ENCODE results near the gene SLC25A47. TPM values are rescaled to one million over a fixed set of nuclear protein-coding genes. Genes with fewer than 3 reads are reported as not detected.

SLC25A47 gene
- total RNA-seq, 3 donors from 2014 or later, result 0.16 TPM; not detected in 2

- no peaks in the 10 kb centered on the region for H3K27me3 ChIP-seq
- intact Hi-C loops (cut with DNase I; ENCODE audit: low total_unique reads), result no loop called here
- TF ChIP-seq POLR2AphosphoS5 (IDR thresholded peaks at IDR 0.05) (no peak), POLR2A (IDR thresholded peaks at IDR 0.05) (no peak), CTCF (IDR thresholded peaks at IDR 0.05) (no peak)
These were observed 791 bp upstream of the SLC25A47 start for GRCh38 chr14:100322138-100322957.

DNA sequence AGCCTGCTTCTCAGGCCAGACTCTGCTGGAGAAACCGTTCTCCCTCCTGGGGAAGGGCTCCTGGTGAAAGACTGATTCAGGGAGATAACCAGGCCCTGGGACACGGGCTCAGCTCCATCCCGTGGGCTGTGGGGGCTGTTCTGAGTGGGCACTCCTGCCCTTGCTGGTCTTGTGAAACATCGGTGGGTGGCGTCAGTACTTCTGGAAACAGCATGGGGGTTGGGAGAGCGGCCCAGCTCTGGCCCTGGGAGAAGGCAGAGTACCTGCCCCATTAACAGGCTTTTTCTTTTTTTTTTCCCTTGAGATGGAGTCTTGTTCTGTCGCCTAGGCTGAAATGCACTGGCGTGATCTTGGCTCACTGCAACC, 786 bp downstream of the SLC25A47 start:
- TF ChIP-seq CTCF (IDR thresholded peaks at IDR 0.05) (no peak), POLR2A (IDR thresholded peaks at IDR 0.05) (no peak), POLR2AphosphoS5 (IDR thresholded peaks at IDR 0.05) (no peak)
- no peak for DNase-seq (ENCODE audit: low spot score in 2 of 2)
- no peak overlapping the region for H3K4me3 ChIP-seq
- H3K36me3 ChIP-seq, result no peaks in the 10 kb centered on the region
- no peaks in the 10 kb centered on the region for H3K4me1 ChIP-seq
- no peak overlapping the region for H3K27ac ChIP-seq
- H3K9me3 ChIP-seq, result no peaks in the 10 kb centered on the region
- no peaks in the 10 kb centered on the region for H3K27me3 ChIP-seq
- intact Hi-C loops (cut with DNase I; ENCODE audit: low total_unique reads), result no loop called here

More at GRCh38 chr14:100322138-100322957, 791 bp upstream of the SLC25A47 start:
- Histone ChIP-seq H3K36me3 (no peaks in the 10 kb centered on the region), H3K27ac (no peak overlapping the region), H3K4me3 (no peak overlapping the region), H3K4me1 (no peaks in the 10 kb centered on the region), H3K9me3 (no peaks in the 10 kb centered on the region)
- DNase-seq (ENCODE audit: low spot score in 2 of 2), result no peak

GRCh38 chr14:100325231-100325632, 2.1 kb downstream of the SLC25A47 start:
- H3K36me3 ChIP-seq, result no peaks in the 10 kb centered on the region
- H3K27ac ChIP-seq, result no peak overlapping the region
- no peak for DNase-seq (ENCODE audit: low spot score in 2 of 2)
- no peaks in the 10 kb centered on the region for H3K9me3 ChIP-seq
- no peaks in the 10 kb centered on the region for H3K4me1 ChIP-seq
- TF ChIP-seq CTCF (IDR thresholded peaks at IDR 0.05) (no peak), POLR2AphosphoS5 (IDR thresholded peaks at IDR 0.05) (no peak), POLR2A (IDR thresholded peaks at IDR 0.05) (no peak)
- intact Hi-C loops (cut with DNase I; ENCODE audit: low total_unique reads), result no loop called here
- no peak overlapping the region for H3K4me3 ChIP-seq
- H3K27me3 ChIP-seq, result no peaks in the 10 kb centered on the region

DNA sequence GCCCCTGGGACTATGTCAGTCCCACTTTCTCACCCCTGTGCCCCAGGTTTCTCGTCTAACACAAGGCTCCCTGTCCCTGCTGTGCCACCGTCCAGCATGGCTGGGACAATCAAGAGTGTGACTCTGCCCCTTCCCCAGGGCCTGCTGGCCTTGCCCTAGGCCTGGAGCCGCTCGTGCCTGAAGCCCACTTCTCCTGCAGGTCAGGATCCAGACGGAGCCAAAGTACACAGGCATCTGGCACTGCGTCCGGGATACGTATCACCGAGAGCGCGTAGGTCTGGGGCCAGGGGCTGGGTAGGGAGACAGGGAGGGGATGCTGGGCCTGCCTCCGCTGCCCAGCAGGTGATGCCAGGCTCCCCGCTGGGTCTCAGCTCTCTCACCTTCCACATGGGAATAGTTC, 2.8 kb downstream of the SLC25A47 start:
- H3K27me3 ChIP-seq, result no peaks in the 10 kb centered on the region
- intact Hi-C loops (cut with DNase I; ENCODE audit: low total_unique reads), result no loop called here
- no peaks in the 10 kb centered on the region for H3K9me3 ChIP-seq
- TF ChIP-seq POLR2AphosphoS5 (IDR thresholded peaks at IDR 0.05) (no peak), POLR2A (IDR thresholded peaks at IDR 0.05) (no peak), CTCF (IDR thresholded peaks at IDR 0.05) (no peak)
- H3K4me3 ChIP-seq, result no peak overlapping the region
- H3K4me1 ChIP-seq, result no peaks in the 10 kb centered on the region
- no peak for DNase-seq (ENCODE audit: low spot score in 2 of 2)
- H3K36me3 ChIP-seq, result no peaks in the 10 kb centered on the region
- no peak overlapping the region for H3K27ac ChIP-seq

GRCh38 chr14:100327128-100327527, 4.0 kb downstream of the SLC25A47 start:
- H3K4me3 ChIP-seq, result no peak overlapping the region
- no peak for DNase-seq (ENCODE audit: low spot score in 2 of 2)
- H3K36me3 ChIP-seq, result no peaks in the 10 kb centered on the region
- TF ChIP-seq POLR2A (IDR thresholded peaks at IDR 0.05), result no peak
- TF ChIP-seq CTCF (IDR thresholded peaks at IDR 0.05), result no peak
- TF ChIP-seq POLR2AphosphoS5 (IDR thresholded peaks at IDR 0.05), result no peak
- H3K27ac ChIP-seq, result no peak overlapping the region
- H3K4me1 ChIP-seq, result no peaks in the 10 kb centered on the region
- no peaks in the 10 kb centered on the region for H3K9me3 ChIP-seq
- intact Hi-C loops (cut with DNase I; ENCODE audit: low total_unique reads), result no loop called here
- no peaks in the 10 kb centered on the region for H3K27me3 ChIP-seq

Data from breast epithelium (tissue), 4 donors.